ENCODE data around the gene EXPH5. TPM values are rescaled to one million over a fixed set of nuclear protein-coding genes. Genes with fewer than 3 reads are reported as not detected.
A peak's percentile ranks its signal among the peaks of the same experiment; 100 is the strongest.
"Not testable (repeated sequence)": the region's sequence is repeated elsewhere in the genome, so short reads cannot be mapped to it uniquely, and the experiment has no call there.

The EXPH5 gene
- total RNA-seq (2014; rRNA removed; shearing (Covaris generic)) (0.13 TPM in 1 of 2 replicates, not detected in the other), polyA plus RNA-seq (2016; fragmentation: Nextera tagmentation; extraction: Ambion mirVana) (0.19 TPM in 1 of 2 replicates, not detected in the other)

GRCh38 chr11:108593214-108593922 is at the start of gene EXPH5:
Gene EXPH5 (minus strand): TSS chr11:108593768. CDS start chr11:108593536, 232 bp downstream.
- 1 to 4% methylated on average over 22 to 32 of the region's 37 CpGs for WGBS, 2 experiments (ENCODE audit: low coverage in 1 of 2, low lambda C conversion rate in 2 of 2, missing lambda C conversion rate in 2 of 2)
- no peaks in the 10 kb centered on the region for H3F3A ChIP-seq (ENCODE audit: insufficient read depth)
- no peaks in the 10 kb centered on the region for H3K9me3 ChIP-seq (ENCODE audit: low read depth)
- H3K36me3 ChIP-seq (ENCODE audit: low read depth) = no peaks in the 10 kb centered on the region
- no peaks in the 10 kb centered on the region for H3K9me2 ChIP-seq (ENCODE audit: insufficient read depth)
- 0 out of 2 replicates have a peak, but pooled peaks have one; percentile 32 for TF ChIP-seq EZH2phosphoT487 (IDR thresholded peaks at IDR 0.05; ENCODE audit: insufficient read depth, low read depth)
- TF ChIP-seq EZH2 (IDR thresholded peaks at IDR 0.05; ENCODE audit: insufficient read depth, poor library complexity, severe bottlenecking) = no peak
- H3K27me3 ChIP-seq (replicated peaks; ENCODE audit: insufficient read depth) = peaks cover 58% of the 10 kb centered on the region
- in situ Hi-C loops (cut with MboI) = no loop called here
- peak within 1 kb of the TSS; percentile 85 for H2AFZ ChIP-seq
- H4K20me1 ChIP-seq (ENCODE audit: insufficient read depth) = no peaks in the 10 kb centered on the region
- H3K27ac ChIP-seq = no peak within 1 kb of the TSS
- H3K4me1 ChIP-seq (ENCODE audit: insufficient read depth) = no peaks in the 10 kb centered on the region
- H3K4me2 ChIP-seq (ENCODE audit: unreplicated experiment) = peak within 1 kb of the TSS; percentile 99
- DNase-seq = peak; percentile 50
- no peaks in the 10 kb centered on the region for H3K79me2 ChIP-seq (ENCODE audit: insufficient read depth)
- H3K9ac ChIP-seq = no peak within 1 kb of the TSS
- peak within 1 kb of the TSS; percentile 82 for H3K4me3 ChIP-seq

DNA sequence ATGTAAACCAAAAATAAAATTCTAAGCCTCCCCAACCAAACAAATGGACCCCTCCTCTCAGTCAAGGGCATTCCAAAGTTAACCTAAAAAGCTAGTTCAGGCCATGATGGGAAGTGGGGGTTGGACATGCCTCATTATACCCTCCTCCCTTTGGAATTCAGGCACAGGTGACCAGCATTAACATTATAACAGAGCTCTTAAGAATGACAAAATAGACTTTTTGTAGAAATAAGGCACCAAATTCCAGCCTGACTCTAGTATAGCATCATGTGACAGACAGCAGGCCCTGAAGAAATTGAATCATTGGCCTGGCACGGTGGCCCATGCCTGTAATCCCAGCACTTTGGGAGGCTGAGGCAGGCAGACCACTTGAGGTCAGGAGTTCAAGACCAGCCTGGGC is 48.2 kb upstream of the EXPH5 start:
- H4K20me1 ChIP-seq (ENCODE audit: insufficient read depth); H3K4me1 ChIP-seq (ENCODE audit: insufficient read depth); H2AFZ ChIP-seq; H3K27ac ChIP-seq; H3F3A ChIP-seq (ENCODE audit: insufficient read depth); H3K9me3 ChIP-seq (ENCODE audit: low read depth); H3K9ac ChIP-seq; H3K36me3 ChIP-seq (ENCODE audit: low read depth); H3K4me2 ChIP-seq (ENCODE audit: unreplicated experiment); H3K27me3 ChIP-seq (replicated peaks; ENCODE audit: insufficient read depth); H3K79me2 ChIP-seq (ENCODE audit: insufficient read depth); H3K9me2 ChIP-seq (ENCODE audit: insufficient read depth); DNase-seq; H3K4me3 ChIP-seq: not testable (repeated sequence)
- 81 to 94% methylated on average over 1 of the region's 1 CpG for WGBS, 2 experiments (ENCODE audit: low coverage in 1 of 2, low lambda C conversion rate in 2 of 2, missing lambda C conversion rate in 2 of 2)
- in situ Hi-C loops (cut with MboI) = loop anchor here (25.0 kb wide), 1 partner anchor 304 kb away; no protein-coding TSS in a partner anchor

DNA sequence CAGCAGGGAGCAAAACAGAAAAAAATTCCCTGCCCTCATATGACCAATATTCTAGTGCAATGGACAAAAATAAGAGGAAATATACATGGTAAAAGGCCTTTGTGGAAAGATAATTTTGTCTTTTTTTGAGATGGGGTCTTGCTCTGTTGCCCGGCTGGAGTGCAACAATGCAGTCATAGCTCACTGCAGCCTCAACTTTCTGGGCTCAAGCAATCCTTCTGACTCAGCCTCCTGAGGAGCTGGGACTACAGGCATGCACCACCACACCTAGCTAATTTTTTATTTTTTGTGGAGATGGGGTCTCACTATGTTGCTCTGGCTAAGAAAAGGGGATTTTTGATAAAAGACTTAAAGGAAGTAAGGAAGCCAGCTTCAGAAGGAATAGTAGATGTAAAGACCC is 45.6 kb upstream of the EXPH5 start:
- H4K20me1 ChIP-seq (ENCODE audit: insufficient read depth) = no peaks in the 10 kb centered on the region
- no peak overlapping the region for H3K4me3 ChIP-seq
- no peaks in the 10 kb centered on the region for H3K36me3 ChIP-seq (ENCODE audit: low read depth)
- no peaks in the 10 kb centered on the region for H3F3A ChIP-seq (ENCODE audit: insufficient read depth)
- H3K27me3 ChIP-seq (replicated peaks; ENCODE audit: insufficient read depth) = no peaks in the 10 kb centered on the region
- 77 to 94% methylated on average over 1 of the region's 1 CpG for WGBS, 2 experiments (ENCODE audit: low coverage in 1 of 2, low lambda C conversion rate in 2 of 2, missing lambda C conversion rate in 2 of 2)
- H3K9me2 ChIP-seq (ENCODE audit: insufficient read depth) = no peaks in the 10 kb centered on the region
- no peak for DNase-seq
- H3K9me3 ChIP-seq (ENCODE audit: low read depth) = no peaks in the 10 kb centered on the region
- in situ Hi-C loops (cut with MboI) = loop anchor here (25.0 kb wide), 1 partner anchor 302 kb away; no protein-coding TSS in a partner anchor
- H3K4me2 ChIP-seq (ENCODE audit: unreplicated experiment) = no peak overlapping the region
- H3K79me2 ChIP-seq (ENCODE audit: insufficient read depth) = no peaks in the 10 kb centered on the region
- H3K4me1 ChIP-seq (ENCODE audit: insufficient read depth) = no peaks in the 10 kb centered on the region
- no peak overlapping the region for H3K27ac ChIP-seq
- no peak overlapping the region for H2AFZ ChIP-seq
- TF ChIP-seq EZH2 (IDR thresholded peaks at IDR 0.05; ENCODE audit: insufficient read depth, poor library complexity, severe bottlenecking) (no peak), EZH2phosphoT487 (IDR thresholded peaks at IDR 0.05; ENCODE audit: insufficient read depth, low read depth) (no peak)
- H3K9ac ChIP-seq = no peak overlapping the region

- Histone ChIP-seq H3K9ac (no peak overlapping the region), H3K27me3 (replicated peaks; ENCODE audit: insufficient read depth) (no peaks in the 10 kb centered on the region), H3K79me2 (ENCODE audit: insufficient read depth) (no peaks in the 10 kb centered on the region), H2AFZ (no peak overlapping the region), H3K36me3 (ENCODE audit: low read depth) (no peaks in the 10 kb centered on the region), H3K9me2 (ENCODE audit: insufficient read depth) (no peaks in the 10 kb centered on the region), H3K4me3 (no peak overlapping the region), H4K20me1 (ENCODE audit: insufficient read depth) (no peaks in the 10 kb centered on the region), H3K9me3 (ENCODE audit: low read depth) (no peaks in the 10 kb centered on the region), H3K4me1 (ENCODE audit: insufficient read depth) (no peaks in the 10 kb centered on the region), H3K4me2 (ENCODE audit: unreplicated experiment) (no peak overlapping the region), H3K27ac (no peak overlapping the region), H3F3A (ENCODE audit: insufficient read depth) (no peaks in the 10 kb centered on the region)
- in situ Hi-C loops (cut with MboI) = loop anchor here (25.0 kb wide), 1 partner anchor 299 kb away; no protein-coding TSS in a partner anchor
- 53 to 67% methylated on average over 2 of the region's 2 CpGs for WGBS, 2 experiments (ENCODE audit: low coverage in 1 of 2, low lambda C conversion rate in 2 of 2, missing lambda C conversion rate in 2 of 2)
- TF ChIP-seq EZH2phosphoT487 (IDR thresholded peaks at IDR 0.05; ENCODE audit: insufficient read depth, low read depth) (no peak), EZH2 (IDR thresholded peaks at IDR 0.05; ENCODE audit: insufficient read depth, poor library complexity, severe bottlenecking) (no peak)
- DNase-seq = no peak
Measured at GRCh38 chr11:108636222-108636621, 42.7 kb upstream of the EXPH5 start.
